GM18870 (cell line): ENCODE data around the gene KCNE4.

Experiments used
- ATAC-seq: cut with Tn5 transposase; IDR thresholded peaks from one replicate; pipeline ENCODE4 v1.9.1; 2021; ENCODE audit warnings: moderate library complexity; ENCODE audit not compliant: unreplicated experiment

Gene KCNE4

DNA sequence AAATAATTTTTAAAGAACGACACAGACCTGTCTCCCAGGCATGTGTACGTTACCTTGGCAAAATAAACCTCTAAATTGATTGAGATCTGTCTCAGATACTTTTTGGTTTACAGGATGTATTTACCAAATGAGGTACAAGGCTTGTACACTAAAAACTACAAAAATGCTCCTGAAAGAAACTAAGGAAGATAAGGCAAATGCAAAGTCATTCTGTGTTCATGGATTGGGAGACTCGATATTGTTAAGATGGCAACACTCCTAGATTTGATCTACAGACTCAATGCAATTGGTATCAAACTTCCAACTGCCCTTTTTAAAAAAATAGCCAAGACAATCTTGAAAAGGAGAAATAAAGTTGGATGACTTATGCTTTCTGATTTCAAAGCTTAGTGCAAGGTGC, 11.5 kb upstream of the KCNE4 start:
- no peak for ATAC-seq

- no peak for ATAC-seq
Measured at GRCh38 chr2:223041527-223042109, 10.4 kb upstream of the KCNE4 start.

- ATAC-seq, result no peak
Measured at GRCh38 chr2:223042284-223042683, 9.7 kb upstream of the KCNE4 start.

DNA sequence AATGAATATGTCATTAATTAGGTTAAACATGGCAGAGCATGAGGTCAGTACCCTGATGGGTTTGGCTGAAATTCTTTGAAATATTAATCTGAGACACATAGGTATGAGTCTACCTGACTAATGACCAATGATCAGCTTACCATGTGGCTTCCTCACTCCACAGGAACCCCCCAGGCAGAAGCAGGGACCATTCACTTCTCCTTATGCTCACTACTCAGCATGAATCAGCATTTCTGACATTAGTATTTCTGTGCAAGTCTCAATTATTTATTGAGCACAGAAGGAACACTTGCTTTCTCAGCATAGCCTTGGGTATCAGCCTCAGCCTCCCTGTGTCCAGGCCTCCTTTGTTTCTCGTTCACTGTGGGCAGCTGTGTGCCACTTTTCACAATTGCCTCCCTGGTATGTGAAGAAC, 9.3 kb upstream of the KCNE4 start:
- ATAC-seq, result no peak

GRCh38 chr2:223043164-223043941, 8.6 kb upstream of the KCNE4 start:
- no peak for ATAC-seq

DNA sequence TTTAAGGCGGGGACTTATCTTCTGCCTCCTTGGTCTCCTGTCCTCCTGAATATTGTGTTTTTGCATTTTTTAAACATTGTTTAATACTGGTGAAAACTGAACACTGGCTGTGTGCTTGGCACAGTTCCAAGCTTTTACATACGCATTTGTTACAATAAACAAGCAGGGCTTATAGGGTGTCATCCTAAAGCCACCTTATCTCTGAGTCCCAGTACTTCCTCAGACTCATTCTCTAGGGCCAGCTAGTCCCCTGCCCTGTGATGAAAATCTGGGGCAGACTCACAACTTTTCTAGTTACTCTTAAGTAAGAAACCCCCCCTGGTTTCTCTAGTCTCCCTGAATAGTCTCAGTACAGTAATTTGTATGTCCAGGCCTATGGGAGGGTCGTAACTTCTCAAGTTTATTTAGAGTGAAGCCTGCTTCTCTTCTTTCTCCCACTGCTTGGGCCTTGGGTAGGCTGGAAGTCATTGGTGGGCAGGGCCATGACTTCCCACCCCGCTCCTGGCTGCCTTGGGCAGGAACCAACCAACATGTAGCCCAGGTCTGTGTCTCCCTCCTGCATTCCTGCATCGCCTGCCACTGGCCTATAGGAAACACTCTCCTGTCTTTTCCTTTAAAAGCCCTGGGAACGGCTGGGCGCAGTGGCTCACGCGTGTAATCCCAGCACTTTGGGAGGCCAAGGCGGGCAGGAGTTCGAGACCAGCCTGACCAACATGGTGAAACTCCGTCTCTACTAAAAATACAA, 7.7 kb upstream of the KCNE4 start:
- ATAC-seq, result no peak

- no peak for ATAC-seq
Measured at GRCh38 chr2:223044916-223045700, 6.9 kb upstream of the KCNE4 start.

DNA sequence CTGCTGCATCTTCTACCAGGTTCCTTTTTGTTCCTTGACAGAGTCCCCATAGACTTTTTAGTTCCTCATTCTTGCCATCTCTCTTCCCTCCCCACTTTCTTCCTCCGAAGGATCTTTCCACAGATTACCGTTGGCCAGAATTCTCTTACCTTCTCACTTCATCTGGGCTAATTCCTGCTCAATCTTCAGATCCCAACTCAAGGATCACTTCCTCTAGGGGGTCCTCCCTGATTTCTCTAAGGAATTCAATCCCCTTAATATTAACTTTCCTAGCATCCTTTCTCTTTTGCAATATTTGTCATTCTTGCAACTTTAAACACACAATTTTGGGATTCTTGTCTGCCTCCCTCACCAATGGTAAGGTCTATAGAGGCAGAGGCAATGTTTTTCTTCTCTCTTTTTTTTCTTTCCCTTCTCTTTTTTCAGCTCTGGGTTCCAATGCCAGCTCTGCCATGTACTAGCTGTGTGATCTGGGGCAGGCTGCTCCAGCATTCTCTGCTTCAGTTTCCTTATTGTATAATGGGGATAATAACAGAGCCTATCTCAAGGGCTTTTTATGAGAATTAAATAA, 5.4 kb upstream of the KCNE4 start:
- ATAC-seq, result no peak

DNA sequence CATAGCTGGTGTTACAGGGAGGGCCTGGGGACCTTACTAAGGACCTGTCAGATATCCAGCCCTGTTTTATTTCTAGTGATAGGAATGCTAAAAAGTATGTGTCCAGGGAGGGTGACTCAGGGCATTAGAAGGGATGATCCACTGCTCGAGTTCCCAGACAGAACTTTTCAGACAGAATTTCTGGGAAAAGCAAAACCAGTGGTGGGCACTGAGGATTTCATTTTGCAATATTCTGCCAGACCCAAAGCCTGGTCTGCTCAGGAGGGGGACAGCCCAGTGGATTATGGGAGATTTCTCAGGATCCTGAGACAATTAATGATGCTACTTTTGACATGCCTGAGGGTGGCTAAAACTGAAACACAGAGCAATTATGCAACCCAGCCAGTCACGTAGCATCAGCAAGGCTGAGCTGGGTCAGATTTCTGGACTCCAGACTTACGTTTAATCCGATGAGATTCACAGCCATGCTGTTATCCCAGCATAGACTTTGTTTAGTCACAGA, 4.7 kb upstream of the KCNE4 start:
- ATAC-seq, result no peak

GRCh38 chr2:223048519-223048918, 3.5 kb upstream of the KCNE4 start:
- ATAC-seq, result peak; percentile 78

- no peak for ATAC-seq
Measured at GRCh38 chr2:223049356-223049755, 2.6 kb upstream of the KCNE4 start.

- ATAC-seq, result no peak
Measured at GRCh38 chr2:223050188-223050587, 1.8 kb upstream of the KCNE4 start.

DNA sequence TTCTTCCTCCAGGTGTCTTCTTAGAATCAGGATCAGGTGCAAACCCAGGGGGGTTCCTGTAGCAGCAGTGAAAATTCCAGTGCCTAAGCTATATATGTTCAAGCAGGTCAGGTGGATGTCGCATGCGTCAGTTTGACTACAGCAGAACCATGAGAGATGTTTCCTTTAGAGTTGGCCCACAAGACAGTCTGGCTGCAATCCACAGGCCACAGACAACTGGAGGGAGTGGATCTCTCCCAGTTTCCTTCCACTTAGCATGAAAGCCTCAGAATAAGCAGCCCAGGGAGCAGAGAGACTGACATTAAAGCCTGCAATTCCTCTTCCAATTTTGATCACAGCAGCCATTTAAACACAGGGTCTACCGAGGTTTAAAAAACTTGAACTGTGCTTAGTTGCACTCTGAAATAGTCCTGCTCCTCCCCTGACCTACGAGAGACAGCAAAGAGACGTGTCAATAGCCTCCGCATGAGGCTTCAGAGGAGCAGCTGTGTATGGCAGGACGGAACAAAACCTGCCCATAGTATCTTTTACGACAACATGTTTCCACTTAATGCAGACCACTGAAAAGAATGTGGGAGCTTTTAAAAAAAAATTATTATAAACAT, 988 bp upstream of the KCNE4 start:
- ATAC-seq, result no peak

DNA sequence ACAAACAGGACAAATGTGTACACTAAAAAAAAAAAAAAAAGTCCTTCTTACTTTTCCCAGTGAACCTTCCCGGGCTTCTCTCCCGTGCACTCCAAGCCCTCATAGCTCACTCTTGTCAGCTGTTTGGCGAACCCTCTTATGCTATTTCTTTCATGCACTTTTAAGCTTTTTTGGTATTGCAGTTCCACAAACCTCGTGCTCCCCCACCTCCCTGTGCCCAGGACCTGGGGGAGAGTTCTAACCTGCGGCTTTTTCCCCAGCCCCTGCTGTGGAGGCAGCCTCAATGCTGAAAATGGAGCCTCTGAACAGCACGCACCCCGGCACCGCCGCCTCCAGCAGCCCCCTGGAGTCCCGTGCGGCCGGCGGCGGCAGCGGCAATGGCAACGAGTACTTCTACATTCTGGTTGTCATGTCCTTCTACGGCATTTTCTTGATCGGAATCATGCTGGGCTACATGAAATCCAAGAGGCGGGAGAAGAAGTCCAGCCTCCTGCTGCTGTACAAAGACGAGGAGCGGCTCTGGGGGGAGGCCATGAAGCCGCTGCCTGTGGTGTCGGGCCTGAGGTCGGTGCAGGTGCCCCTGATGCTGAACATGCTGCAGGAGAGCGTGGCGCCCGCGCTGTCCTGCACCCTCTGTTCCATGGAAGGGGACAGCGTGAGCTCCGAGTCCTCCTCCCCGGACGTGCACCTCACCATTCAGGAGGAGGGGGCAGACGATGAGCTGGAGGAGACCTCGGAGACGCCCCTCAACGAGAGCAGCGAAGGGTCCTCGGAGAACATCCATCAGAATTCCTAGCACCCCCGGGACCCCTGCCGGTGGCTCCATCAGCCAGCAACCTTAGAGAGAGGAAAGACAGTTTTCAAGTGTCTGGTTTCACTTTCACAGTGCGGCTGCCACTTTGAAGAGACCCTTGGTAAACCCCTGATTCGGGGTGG, 826 bp downstream of the KCNE4 start:
- ATAC-seq, result no peak

- ATAC-seq, result no peak
Measured at GRCh38 chr2:223053484-223054192, 1.6 kb downstream of the KCNE4 start.

GRCh38 chr2:223054193-223054781, 2.3 kb downstream of the KCNE4 start:
- ATAC-seq, result no peak

- ATAC-seq, result no peak
Measured at GRCh38 chr2:223055140-223055539, 3.1 kb downstream of the KCNE4 start.

GRCh38 chr2:223055836-223056235, 3.8 kb downstream of the KCNE4 start:
- no peak for ATAC-seq
